Activated CD4-positive, alpha-beta T cell treated with anti-CD3 and anti-CD28 coated beads, Interleukin-2, amount 50 U/mL, for 16 hours (primary cell): ENCODE results near the gene PSKH1.
A peak's percentile ranks its signal among the peaks of the same experiment; 100 is the strongest.

ENCODE experiments used
- DNase-seq: peaks from one replicate; pipeline ENCODE4 v3.0.0-alpha.2; 2020

PSKH1 gene

DNA sequence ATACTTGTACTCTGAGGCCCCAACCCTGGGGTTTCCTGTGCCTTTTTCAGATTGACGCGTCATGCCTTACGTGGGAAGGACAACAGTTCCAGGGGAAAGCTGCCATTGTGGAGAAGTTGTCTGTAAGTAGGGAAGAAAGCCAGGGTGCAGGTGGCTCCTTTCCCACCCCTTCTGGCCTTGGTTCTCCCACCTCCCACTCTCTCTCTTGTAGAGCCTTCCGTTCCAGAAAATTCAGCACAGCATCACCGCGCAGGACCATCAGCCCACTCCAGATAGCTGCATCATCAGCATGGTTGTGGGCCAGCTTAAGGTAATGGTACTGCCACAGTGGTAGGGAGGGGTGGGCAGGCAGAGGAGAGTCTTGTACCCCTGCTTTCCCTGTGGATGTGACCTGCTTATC lies 24.8 kb upstream of the PSKH1 start:
- no peak for DNase-seq

GRCh38 chr16:67869653-67870052 lies 23.4 kb upstream of the PSKH1 start:
- no peak for DNase-seq

DNA sequence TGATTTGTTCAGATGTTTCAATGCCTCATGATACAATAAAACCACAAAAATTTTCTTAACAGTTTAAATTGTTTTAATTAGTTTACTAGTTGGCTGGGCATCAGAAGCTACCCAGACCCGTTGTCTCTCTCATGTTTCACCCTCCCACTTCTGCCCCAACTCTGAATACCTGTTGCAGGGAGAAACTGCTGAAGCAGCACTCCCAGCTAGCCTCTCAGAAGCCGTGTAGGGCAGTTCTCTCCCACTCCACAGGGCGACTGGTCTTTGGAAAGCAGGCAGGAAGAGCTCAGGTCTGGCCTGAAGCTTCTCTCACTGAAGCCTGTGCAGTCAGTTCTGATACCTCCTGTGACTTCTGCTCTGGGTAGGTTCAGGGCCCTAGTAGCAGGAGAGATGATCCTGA lies 21.8 kb upstream of the PSKH1 start:
- no peak for DNase-seq

GRCh38 chr16:67872131-67872630 lies 20.9 kb upstream of the PSKH1 start:
- DNase-seq: no peak

DNA sequence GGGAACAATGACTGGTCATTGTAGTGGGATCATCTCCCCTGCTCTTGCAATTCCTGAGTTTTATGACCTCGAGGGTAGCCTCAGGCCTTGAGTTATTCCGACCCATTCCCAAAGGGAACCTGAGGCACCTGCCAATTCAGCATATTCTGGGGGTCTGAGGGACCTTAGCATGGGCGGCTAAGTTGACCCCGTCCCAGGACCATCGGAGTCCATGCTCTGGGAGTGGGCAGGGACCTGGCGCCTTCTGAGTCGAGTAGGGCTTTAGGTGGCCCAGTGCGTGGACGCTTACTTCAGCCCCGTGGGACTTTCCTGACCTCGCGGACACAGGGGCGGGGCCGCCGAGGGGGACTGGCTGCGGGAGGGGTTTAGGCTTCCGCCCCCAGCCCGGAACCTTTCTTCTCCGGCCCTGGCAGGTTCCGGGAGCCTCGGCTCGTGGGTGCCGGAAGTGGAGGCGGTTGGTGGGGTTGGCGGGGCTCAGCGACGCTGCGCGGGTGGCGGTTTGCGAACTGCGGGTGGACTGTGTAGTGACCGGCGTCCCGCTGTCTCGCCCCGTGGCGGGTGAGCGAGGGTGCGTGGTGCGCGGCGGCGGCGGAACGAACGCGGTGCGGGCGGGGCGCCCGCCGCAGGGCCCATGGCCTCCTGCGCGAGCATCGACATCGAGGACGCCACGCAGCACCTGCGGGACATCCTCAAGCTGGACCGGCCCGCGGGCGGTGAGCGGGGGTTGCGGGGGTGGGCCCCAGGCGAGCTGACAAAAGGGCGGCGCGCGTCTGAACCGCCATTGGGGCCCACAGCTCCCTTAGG lies 20.2 kb upstream of the PSKH1 start, which contains the start of gene EDC4:
EDC4 (plus strand) TSS at position 422 of the 804 bp plus-strand sequence; CDS start at position 632, 210 bp downstream.
- DNase-seq: peak; percentile 90

DNA sequence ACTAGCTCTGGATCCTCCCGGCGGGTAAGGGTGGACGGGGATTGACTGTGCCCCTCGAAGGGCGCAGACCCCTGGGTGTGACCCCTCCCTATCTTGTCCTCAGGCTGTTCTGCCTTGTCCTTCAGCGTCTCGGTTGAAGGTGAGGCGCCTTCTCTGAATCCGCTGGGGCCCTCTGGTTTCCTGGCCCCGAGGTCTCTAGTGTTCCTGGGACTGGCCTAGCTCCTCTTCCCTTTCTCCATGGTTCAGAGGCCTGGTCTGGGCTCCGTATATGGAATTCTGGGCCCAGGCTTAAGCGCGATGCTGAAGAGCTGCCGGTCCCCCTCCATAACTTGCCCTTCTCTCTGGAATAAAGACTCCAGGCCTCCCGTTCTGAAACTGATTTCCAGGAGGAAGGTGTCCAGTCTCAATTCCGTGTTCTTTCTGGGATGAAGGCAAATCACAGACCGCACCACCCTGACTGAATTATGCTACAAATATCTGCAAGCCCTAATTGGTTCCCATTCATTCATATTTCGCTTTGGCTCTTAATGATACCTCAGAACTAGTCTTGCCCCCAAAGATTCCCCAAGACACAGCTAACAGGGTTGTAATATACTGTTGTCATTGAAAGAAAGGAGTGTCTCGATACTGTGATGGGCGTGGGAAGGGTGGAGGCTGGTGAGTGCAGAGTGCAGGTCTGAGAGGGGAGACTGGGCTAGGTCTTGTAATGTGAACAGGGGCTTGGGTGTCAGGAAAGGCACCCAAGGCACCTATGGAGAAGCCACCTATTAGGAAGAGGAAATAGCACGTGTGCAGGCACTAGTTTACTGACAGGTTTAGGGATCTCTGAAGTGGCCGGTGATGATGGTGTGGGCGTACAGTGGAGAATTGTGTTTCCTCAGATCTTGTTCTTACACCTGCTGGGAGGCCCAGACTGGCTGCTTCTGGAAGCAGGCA lies 19.4 kb upstream of the PSKH1 start:
- peak; percentile 10 for DNase-seq

GRCh38 chr16:67874372-67874771 lies 18.7 kb upstream of the PSKH1 start:
- no peak for DNase-seq

- DNase-seq: no peak
Observed at GRCh38 chr16:67877064-67877463, 16.0 kb upstream of the PSKH1 start.

DNA sequence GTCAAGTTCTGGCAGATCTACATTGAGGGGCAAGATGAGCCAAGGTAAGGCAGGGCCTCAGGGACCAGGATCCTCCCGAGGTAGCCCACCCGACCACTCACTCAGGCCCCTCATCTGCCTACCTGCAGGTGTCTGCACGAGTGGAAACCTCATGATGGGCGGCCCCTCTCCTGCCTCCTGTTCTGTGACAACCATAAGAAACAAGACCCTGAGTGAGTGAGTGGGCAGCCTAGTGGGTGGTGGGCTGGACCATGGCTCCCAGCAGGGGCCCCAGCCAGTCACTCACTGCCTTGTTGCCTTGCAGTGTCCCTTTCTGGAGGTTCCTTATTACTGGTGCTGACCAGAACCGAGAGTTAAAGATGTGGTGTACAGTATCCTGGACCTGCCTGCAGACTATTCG lies 14.8 kb upstream of the PSKH1 start:
- DNase-seq: no peak

DNA sequence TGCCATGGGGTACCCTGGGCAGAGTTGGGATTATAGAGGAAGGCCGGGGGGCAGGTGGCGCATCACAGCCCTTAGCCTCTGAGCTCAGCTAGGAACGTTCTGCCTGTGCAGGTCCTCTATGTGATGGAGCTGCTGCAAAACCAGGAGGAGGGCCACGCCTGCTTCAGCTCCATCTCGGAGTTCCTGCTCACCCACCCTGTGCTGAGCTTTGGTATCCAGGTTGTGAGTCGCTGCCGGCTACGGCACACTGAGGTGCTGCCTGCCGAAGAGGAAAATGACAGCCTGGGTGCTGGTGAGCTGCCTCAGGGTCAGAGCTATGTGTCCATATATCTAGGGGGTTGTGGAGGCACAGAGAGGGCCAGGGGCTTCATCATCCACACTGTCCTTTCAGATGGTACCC lies 14.2 kb upstream of the PSKH1 start:
- DNase-seq: no peak

DNA sequence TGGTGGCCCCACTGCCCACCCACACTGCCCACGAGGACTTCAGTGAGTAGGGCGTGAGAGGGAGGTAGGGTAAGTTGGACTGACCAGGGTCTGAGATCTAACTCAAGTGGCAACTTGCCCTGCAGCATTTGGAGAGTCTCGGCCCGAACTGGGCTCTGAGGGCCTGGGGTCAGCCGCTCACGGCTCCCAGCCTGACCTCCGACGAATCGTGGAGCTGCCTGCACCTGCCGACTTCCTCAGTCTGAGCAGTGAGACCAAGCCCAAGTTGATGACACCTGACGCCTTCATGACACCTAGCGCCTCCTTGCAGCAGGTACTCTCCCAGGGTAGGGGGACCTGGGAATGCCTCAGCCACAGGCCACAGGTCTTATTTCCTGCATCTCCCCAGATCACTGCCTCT lies 13.6 kb upstream of the PSKH1 start:
- no peak for DNase-seq

GRCh38 chr16:67879936-67880335 lies 13.1 kb upstream of the PSKH1 start:
- DNase-seq: no peak

DNA sequence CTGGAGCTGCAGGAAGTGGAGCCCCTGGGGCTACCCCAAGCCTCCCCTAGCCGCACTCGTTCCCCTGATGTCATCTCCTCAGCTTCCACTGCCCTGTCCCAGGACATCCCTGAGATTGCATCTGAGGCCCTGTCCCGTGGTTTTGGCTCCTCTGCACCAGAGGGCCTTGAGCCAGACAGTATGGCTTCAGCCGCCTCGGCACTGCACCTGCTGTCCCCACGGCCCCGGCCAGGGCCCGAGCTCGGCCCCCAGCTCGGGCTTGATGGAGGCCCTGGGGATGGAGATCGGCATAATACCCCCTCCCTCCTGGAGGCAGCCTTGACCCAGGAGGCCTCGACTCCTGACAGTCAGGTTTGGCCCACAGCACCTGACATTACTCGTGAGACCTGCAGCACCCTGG lies 12.5 kb upstream of the PSKH1 start:
- DNase-seq: no peak

DNA sequence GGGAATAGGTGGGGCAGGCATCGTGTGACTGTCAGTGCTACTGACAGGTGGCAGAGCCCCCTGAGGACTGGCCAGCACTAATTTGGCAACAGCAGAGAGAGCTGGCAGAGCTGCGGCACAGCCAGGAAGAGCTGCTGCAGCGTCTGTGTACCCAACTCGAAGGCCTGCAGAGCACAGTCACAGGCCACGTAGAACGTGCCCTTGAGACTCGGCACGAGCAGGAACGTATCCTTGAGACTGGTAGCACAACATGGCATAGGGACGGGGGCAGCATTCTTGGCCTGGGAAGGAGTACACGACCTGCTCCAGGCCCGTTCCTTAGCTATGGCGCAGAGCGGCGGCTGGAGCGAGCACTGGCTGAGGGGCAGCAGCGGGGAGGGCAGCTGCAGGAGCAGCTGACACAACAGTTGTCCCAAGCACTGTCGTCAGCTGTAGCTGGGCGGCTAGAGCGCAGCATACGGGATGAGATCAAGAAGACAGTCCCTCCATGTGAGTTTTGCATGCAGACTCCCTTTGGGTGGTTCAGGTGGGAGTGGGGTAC lies 11.4 kb upstream of the PSKH1 start:
- DNase-seq: no peak

DNA sequence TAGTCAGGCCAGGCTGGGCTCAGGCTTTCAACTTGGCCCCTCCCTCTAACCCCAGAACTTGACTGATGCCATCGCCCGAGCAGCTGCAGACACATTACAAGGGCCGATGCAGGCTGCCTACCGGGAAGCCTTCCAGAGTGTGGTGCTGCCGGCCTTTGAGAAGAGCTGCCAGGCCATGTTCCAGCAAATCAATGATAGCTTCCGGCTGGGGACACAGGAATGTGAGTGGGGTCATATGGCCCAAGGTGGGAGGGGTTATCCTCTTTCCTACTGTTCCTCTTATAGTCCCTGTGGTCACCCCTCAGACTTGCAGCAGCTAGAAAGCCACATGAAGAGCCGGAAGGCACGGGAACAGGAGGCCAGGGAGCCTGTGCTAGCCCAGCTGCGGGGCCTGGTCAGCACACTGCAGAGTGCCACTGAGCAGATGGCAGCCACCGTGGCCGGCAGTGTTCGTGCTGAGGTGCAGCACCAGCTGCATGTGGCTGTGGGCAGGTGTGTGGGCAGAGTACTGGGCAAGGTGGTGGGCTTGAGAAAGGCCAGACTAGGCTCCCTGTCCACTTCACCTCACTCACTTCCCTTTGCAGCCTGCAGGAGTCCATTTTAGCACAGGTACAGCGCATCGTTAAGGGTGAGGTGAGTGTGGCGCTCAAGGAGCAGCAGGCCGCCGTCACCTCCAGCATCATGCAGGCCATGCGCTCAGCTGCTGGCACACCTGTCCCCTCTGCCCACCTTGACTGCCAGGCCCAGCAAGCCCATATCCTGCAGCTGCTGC lies 10.5 kb upstream of the PSKH1 start:
- DNase-seq: no peak

GRCh38 chr16:67883146-67883871 lies 9.7 kb upstream of the PSKH1 start:
- DNase-seq: no peak

- peak; percentile 64 for DNase-seq
Observed at GRCh38 chr16:67883872-67884261, 9.2 kb upstream of the PSKH1 start.

- no peak for DNase-seq
Observed at GRCh38 chr16:67884684-67885083, 8.4 kb upstream of the PSKH1 start, which contains the start of gene NRN1L. NRN1L (plus strand) TSS chr16:67884885; CDS start chr16:67884904, 19 bp downstream.

DNA sequence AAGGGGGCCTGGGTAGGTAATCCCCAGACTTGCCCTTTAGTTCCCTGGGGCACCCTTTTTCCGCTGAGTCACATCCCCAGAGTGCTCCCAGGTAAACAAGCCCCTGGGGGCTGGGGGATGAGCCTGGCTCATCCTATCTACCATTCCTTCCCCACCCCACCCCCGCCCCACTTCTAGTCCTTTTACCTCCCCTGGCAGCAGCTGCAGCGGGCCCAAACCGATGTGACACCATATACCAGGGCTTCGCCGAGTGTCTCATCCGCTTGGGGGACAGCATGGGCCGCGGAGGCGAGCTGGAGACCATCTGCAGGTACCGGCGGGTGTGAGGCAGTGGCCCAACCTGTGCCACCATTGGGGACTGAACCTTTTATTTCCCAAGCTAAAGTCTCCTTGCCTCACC lies 7.5 kb upstream of the PSKH1 start:
- no peak for DNase-seq

DNA sequence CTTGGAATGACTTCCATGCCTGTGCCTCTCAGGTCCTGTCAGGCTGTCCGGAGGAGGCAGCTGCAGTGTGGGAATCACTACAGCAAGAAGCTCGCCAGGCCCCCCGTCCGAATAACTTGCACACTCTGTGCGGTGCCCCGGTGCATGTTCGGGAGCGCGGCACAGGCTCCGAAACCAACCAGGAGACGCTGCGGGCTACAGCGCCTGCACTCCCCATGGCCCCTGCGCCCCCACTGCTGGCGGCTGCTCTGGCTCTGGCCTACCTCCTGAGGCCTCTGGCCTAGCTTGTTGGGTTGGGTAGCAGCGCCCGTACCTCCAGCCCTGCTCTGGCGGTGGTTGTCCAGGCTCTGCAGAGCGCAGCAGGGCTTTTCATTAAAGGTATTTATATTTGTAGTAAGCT lies 7.1 kb upstream of the PSKH1 start:
- DNase-seq: no peak

GRCh38 chr16:67886387-67886786 lies 6.7 kb upstream of the PSKH1 start:
- DNase-seq: no peak

GRCh38 chr16:67888331-67888730 lies 4.7 kb upstream of the PSKH1 start:
- DNase-seq: no peak
